ENCODE results near the gene PIEZO2.

- TF ChIP-seq ZFX (IDR thresholded peaks at IDR 0.05; ENCODE audit: borderline replicate concordance) (no peak), CTCF (IDR thresholded peaks at IDR 0.05) (no peak)
Measured at GRCh38 chr18:10798727-10799550, 350.4 kb downstream of the PIEZO2 start.
